GM19452 (cell line): ENCODE results near the gene COX7B2.

ENCODE experiments used
- ATAC-seq: cut with Tn5 transposase; IDR thresholded peaks from one replicate; pipeline ENCODE4 v1.9.1; 2021; ENCODE audit not compliant: unreplicated experiment

Gene COX7B2

DNA sequence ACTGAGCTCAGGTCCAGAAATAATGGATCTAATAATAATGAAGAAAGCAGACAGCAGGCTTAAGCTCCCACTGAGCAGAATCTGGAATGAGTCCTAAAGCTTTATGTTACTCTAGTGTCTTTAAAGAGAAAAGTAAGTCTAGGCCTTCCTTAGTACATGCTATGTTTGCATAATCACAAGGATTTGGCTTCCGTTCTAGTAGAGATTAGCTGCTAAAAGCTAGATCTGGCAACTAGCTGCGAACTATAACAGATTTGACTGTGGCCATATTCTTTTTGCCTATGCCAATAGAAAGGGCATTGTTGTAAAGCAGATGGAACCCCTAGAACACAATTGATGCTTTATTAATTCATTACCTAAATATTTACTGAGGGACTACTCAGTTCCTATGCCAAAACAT, 19.0 kb downstream of the COX7B2 start:
- no peak for ATAC-seq

DNA sequence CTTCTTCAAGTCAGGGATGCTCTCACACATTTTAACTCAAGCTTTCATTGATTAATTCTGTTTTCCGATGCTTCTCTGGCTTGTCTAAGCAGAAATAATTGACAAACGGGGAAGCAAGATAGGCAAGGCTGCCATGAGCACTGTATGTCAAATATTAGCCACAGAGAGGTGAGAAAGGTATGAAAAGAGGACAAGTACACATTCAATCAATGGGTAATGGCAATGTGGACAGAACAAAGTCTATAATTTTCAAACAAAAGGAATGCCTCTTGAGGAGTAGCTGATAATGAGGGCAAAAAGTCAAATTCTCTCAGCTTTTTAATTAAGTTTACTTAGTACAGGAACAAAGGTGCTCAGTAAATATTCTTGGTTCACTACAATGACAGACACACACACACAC, 19.6 kb downstream of the COX7B2 start:
- ATAC-seq, result no peak

- ATAC-seq, result no peak
These were observed 22.3 kb downstream of the COX7B2 start for GRCh38 chr4:46886711-46887110.

- no peak for ATAC-seq
These were observed 30.4 kb downstream of the COX7B2 start for GRCh38 chr4:46878641-46879040.

GRCh38 chr4:46874811-46875210, 34.2 kb downstream of the COX7B2 start:
- no peak for ATAC-seq

GRCh38 chr4:46870411-46870810, 38.6 kb downstream of the COX7B2 start:
- no peak for ATAC-seq

DNA sequence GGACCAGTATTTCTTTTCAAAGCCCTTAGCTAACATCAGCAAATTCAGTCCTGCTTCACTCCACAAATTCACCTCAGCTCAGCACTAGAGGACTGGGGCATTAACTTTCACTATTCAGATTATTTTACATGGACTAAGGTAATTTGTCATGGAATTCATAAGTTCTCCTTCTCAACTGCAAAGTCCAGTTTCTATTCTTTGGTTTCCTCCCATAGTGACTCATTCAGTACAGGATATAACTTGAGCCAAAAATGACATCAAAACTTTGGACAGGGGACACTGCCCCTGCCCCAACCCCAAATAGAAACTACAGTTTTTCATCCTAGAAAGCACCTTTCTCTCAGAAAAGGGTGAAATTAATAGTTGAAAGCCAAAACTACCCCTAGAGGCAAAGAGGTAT, 52.7 kb downstream of the COX7B2 start:
- ATAC-seq, result no peak

DNA sequence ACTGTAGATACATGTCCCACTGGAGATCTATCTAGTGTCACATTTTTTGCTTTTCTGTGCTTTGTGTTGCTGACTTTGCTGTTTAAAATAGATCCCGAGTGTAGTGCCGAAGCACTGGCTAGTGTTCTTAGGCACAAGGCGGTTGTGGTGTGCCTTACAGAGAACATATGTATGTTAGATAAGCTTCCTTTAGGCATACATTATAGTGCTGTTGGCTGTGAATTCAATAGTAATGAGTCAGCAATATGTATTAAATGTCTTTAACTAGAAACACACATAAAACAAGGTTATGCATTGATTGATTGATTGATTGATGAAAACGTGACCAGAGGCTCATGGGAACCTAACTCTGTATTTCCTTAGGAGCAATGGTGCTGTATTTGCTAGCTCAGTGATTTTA, 56.2 kb downstream of the COX7B2 start:
- ATAC-seq, result no peak

GRCh38 chr4:46850026-46850425, 59.0 kb downstream of the COX7B2 start:
- no peak for ATAC-seq

- no peak for ATAC-seq
These were observed 64.6 kb downstream of the COX7B2 start for GRCh38 chr4:46844325-46844917.

DNA sequence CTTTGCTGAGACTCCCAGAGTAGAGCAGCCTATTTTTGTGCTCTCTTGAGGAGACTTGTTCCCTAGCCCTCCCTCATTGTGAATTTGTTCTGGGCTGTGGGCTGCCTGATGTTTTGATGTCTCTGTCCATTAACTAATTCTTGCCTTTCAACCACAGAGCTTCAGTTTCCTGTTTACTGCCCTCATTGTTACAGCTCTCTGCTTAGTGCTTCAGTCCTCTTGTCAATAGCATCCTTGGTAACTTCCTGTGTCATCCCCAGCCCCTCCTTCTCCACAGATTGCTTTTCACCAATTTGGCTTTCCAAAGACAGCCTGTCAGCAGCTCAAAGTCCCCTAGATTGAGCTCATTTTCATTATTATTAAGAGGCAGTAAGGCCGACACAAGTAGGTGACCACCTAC, 69.9 kb downstream of the COX7B2 start:
- ATAC-seq, result no peak

GRCh38 chr4:46837639-46838038, 71.4 kb downstream of the COX7B2 start:
- ATAC-seq, result no peak

DNA sequence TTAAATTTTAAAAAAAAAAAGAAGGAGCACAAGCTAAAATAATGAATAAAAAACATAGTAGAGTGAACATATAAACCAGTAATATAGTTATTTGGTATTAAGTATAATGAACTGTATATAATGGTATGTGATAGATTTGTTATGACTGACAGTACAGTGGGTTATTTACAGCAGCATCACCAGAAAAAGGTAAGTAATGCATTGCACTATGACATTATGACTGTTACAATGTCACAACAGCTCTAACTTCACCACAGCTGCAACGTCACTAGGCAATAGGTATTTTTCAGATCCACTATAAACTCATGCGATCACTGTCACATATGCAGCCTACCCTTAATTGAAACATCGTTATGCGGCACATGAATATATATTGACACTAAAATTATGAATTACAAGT, 72.5 kb downstream of the COX7B2 start:
- ATAC-seq, result no peak

DNA sequence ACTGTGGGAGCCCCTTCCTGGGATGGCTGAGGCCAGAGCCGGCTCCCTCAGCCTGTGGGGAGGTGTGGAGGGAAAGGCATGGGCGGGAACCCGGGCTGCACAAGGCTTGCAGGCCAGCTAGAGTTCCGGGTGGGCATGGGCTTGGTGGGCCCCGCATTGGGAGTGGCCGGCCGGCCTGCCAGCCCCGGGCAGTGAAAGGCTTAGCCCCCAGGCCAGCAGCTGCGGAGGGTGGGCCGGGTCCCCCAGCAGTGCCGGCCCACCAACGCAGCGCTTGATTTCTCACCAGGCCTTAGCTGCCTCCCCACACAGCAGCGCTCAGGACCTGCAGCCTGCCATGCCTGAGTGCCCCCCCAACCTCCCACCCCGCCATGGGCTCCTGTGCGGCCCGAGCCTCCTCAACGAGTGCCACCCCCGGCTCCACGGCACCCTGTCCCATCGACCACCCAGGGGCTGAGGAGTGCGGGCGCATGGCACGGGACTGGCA, 78.0 kb downstream of the COX7B2 start:
- ATAC-seq, result no peak

- no peak for ATAC-seq
These were observed 88.9 kb downstream of the COX7B2 start for GRCh38 chr4:46820154-46820553.

- no peak for ATAC-seq
These were observed 90.0 kb downstream of the COX7B2 start for GRCh38 chr4:46819095-46819494.

- ATAC-seq, result no peak
These were observed 90.4 kb downstream of the COX7B2 start for GRCh38 chr4:46818604-46819003.

DNA sequence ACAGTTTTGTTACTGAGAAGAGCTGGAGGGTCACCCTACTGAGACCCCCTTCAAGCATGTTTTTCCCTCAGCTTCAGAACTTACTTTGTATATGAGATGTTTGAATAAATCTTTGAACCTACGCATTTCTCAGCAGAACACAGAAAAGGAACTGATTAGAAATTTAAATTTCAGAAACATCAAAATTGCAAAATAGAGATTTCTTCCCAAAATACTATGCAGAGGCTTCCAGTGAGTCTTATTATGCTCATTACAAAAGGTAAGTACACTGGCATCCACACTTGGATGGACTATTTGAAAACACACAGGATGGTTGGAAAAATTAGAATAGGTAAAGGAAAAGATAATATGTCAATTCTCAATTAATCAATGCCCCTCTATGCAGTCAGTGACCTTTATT, 91.2 kb downstream of the COX7B2 start:
- no peak for ATAC-seq

DNA sequence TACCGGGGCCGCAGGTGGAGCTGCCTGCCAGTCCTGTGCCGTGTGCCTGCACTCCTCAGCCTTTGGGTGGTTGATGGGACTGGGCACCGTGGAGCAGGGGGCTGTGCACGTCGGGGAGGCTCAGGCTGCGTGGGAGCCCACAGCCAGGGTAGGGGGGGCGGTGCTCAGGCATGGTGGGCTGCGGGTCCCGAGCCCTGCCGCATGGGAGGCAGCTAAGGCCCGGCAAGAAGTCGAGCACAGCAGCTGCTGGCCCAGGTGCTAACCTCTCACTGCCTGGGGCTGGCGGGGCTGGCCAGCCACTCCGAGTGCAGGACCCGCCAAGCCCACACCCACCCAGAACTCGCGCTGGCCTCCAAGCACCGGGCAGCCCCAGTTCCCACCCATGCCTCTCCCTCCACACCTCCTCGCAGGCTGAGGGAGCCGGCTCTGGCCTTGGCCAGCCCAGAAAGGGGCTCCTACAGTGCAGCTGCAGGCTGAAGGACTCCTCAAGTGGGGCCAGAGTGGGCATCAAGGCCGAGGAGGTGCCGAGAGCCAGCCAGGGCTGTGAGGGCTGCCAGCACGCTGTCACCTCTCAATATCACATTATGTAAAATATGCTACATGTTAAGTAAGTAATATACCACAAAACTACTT, 104.1 kb downstream of the COX7B2 start:
- ATAC-seq, result no peak

DNA sequence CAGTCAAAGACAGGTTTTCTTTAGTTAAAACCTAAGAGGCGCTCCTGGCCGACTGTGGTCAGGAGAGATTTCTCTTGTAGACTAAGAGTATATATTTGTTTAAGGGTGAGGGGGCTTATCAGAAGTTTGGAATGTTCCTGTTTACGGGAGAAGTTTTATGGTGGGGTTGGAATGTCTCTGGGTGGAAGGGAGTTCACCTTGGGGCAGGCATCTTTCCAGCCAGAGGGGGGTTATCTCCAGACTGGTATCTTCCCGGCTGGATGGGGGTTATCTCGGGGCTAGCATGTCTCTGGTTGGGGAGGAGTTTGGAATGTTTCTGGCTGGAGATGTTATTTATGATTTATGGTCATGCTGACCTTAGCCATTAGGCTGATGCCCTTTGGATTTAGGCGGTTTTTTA, 116.0 kb downstream of the COX7B2 start:
- ATAC-seq, result no peak

- ATAC-seq, result no peak
These were observed 127.5 kb downstream of the COX7B2 start for GRCh38 chr4:46781434-46782092.

DNA sequence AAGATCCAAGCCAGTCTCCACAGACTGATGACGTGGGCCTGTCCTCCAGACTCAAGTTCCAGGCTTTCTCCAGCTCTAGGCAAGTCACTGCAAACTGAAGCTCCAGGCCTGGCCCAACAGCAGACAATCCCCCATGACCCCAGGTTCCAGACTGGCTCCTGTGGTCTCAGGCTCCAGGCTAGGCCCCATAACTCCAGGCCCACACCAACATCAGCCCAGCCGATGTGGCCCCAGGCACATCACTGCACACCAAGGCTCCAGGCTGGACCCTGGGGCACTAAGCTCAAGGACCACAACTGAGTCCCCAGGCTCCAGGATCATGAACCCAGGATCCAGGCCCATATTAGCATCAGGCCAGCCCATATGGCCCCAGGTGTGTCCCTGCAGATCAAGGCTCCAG, 143.6 kb downstream of the COX7B2 start:
- ATAC-seq, result no peak
